HG02678 (cell line): ENCODE results near the gene FUCA2.
"Not testable (repeated sequence)": the region's sequence is repeated elsewhere in the genome, so short reads cannot be mapped to it uniquely, and the experiment has no call there.

Source experiments
- ATAC-seq: cut with Tn5 transposase; IDR thresholded peaks from one replicate; pipeline ENCODE4 v1.9.1; 2021; ENCODE audit warnings: mild to moderate bottlenecking, moderate library complexity; ENCODE audit not compliant: unreplicated experiment

The FUCA2 gene

GRCh38 chr6:143505111-143505510 is 6.4 kb downstream of the FUCA2 start:
- ATAC-seq, result peak; percentile 33

GRCh38 chr6:143504369-143504768 is 7.2 kb downstream of the FUCA2 start:
- ATAC-seq, result no peak

GRCh38 chr6:143501851-143502250 is 9.7 kb downstream of the FUCA2 start:
- ATAC-seq, result no peak

GRCh38 chr6:143498428-143498827 is 13.1 kb downstream of the FUCA2 start:
- ATAC-seq, result no peak

- no peak for ATAC-seq
Measured at GRCh38 chr6:143496974-143497373, 14.5 kb downstream of the FUCA2 start.

- no peak for ATAC-seq
Measured at GRCh38 chr6:143490775-143491174, 20.7 kb downstream of the FUCA2 start.

- no peak for ATAC-seq
Measured at GRCh38 chr6:143490244-143490643, 21.3 kb downstream of the FUCA2 start.

- no peak for ATAC-seq
Measured at GRCh38 chr6:143486752-143487151, 24.8 kb downstream of the FUCA2 start.

- no peak for ATAC-seq
Measured at GRCh38 chr6:143485967-143486366, 25.6 kb downstream of the FUCA2 start.

- ATAC-seq, result no peak
Measured at GRCh38 chr6:143482593-143482992, 28.9 kb downstream of the FUCA2 start.

- ATAC-seq, result no peak
Measured at GRCh38 chr6:143478479-143479062, 32.9 kb downstream of the FUCA2 start.

GRCh38 chr6:143476545-143476944 is 35.0 kb downstream of the FUCA2 start:
- no peak for ATAC-seq

- ATAC-seq, result no peak
Measured at GRCh38 chr6:143471822-143472221, 39.7 kb downstream of the FUCA2 start.

GRCh38 chr6:143468823-143469222 is 42.7 kb downstream of the FUCA2 start:
- ATAC-seq, result not testable (repeated sequence)

GRCh38 chr6:143468026-143468425 is 43.5 kb downstream of the FUCA2 start:
- no peak for ATAC-seq

GRCh38 chr6:143465546-143465945 is 46.0 kb downstream of the FUCA2 start:
- ATAC-seq, result no peak

GRCh38 chr6:143457563-143458359 is 53.8 kb downstream of the FUCA2 start:
- ATAC-seq, result no peak

GRCh38 chr6:143451531-143451930 is 60.0 kb downstream of the FUCA2 start:
- no peak for ATAC-seq

GRCh38 chr6:143450453-143451371 is 60.8 kb downstream of the FUCA2 start, which contains the start of the genes ADAT2 and PEX3:
Gene ADAT2, minus strand, starts transcription at chr6:143450695. Its CDS starts 37 bp downstream, at chr6:143450658.
Gene PEX3, plus strand, starts transcription at chr6:143450805. Its CDS starts 238 bp downstream, at chr6:143451043.
- peak; percentile 97 for ATAC-seq

- ATAC-seq, result peak; percentile 5
Measured at GRCh38 chr6:143449714-143450452, 61.6 kb downstream of the FUCA2 start.
